Esophagus muscularis mucosa (tissue), 4 donors: ENCODE data around the gene MVB12B. TPM values are rescaled to one million over a fixed set of nuclear protein-coding genes. Genes with fewer than 3 reads are reported as not detected.

Experiments used
- DNase-seq: peaks from one replicate; pipeline ENCODE4 v3.0.0-alpha.2; 2017; ENCODE audit errors: extremely low spot score
- H3K27ac ChIP-seq, 4 donors: fragments of 200-600 bp; sonication (generic); replicated peaks in 1 of 4; 1 replicate in 3 of 4; 2 replicates in 1 of 4; pipeline ENCODE4 v1.5.1; 2016 to 2019; ENCODE audit warnings: mild to moderate bottlenecking in 1 of 4
- H3K27me3 ChIP-seq, 4 donors: fragments of 200-600 bp; sonication (generic); one replicate each; pipeline versions ENCODE4 v1.5.1 to v1.6.0; 2016 to 2019
- H3K36me3 ChIP-seq, 4 donors: fragments of 200-600 bp; sonication (generic); one replicate each; pipeline ENCODE4 v1.5.1; 2016 to 2019
- H3K4me1 ChIP-seq, 4 donors: fragments of 200-600 bp; sonication (generic); one replicate each; pipeline ENCODE4 v1.5.1; 2016 to 2019
- H3K4me3 ChIP-seq, 4 donors: fragments of 200-600 bp; sonication (generic); 1 replicate in 2 of 4; 2 replicates in 2 of 4; pipeline ENCODE4 v1.5.1; 2016 to 2019; ENCODE audit warnings: mild to moderate bottlenecking in 4 of 4, moderate library complexity in 1 of 4
- H3K9me3 ChIP-seq, 4 donors: fragments of 200-600 bp; sonication (generic); 1 replicate in 3 of 4; 2 replicates in 1 of 4; pipeline ENCODE4 v1.5.1; 2016 to 2019
- CTCF ChIP-seq, 3 experiments: fragments of 200-600 bp in 2 of 3; fragments of 450-650 bp in 1 of 3; sonication (generic) in 2 of 3; IDR thresholded peaks; one replicate each; pipeline ENCODE4 v1.5.1; 2017 to 2019; ENCODE audit warnings: antibody characterized with exemption in 3 of 3, mild to moderate bottlenecking in 2 of 3, moderate library complexity in 1 of 3
- EP300 ChIP-seq: sonication (generic); formaldehyde crosslinking; IDR thresholded peaks from one replicate; pipeline ENCODE4 v1.6.1; 2017; ENCODE audit warnings: antibody characterized with exemption
- POLR2A ChIP-seq: fragments of 450-650 bp; IDR thresholded peaks from one replicate; pipeline ENCODE4 v1.6.1; 2017; ENCODE audit warnings: antibody characterized with exemption, moderate library complexity, mild to moderate bottlenecking, low read depth
- POLR2AphosphoS5 ChIP-seq, 2 donors: sonication (generic); formaldehyde crosslinking; IDR thresholded peaks; one replicate each; pipeline ENCODE4 v1.6.1; 2017; ENCODE audit warnings: antibody characterized with exemption in 2 of 2
- WGBS: methylation state at CpG from one replicate; pipeline ENCODE4 v1.1.5; 2018; 5-methylcytosine and 5-hydroxymethylcytosine counted together
- intact Hi-C: fragments of 100-400 bp; cut with DNase I; formaldehyde crosslinking; loops from one replicate; pipeline ENCODE4 v1.15.1; 2023
- total RNA-seq, 4 donors: library from RNA; depleted of rRNA; stranded (reverse); fragments of >200 nt; gene quantifications; one replicate each; pipeline versions ENCODE4 v1.1.0 to v1.2.1, GENCODE V29; 2016

Gene MVB12B
- total RNA-seq, 4 donors from 2014 or later, result 14.1 to 25.0 (median 18.4) TPM

- no peak overlapping the region for H3K27ac ChIP-seq
- no peak for DNase-seq
- no peak for TF ChIP-seq POLR2A
- no peak for TF ChIP-seq POLR2AphosphoS5 (IDR thresholded peaks at IDR 0.05)
- no peak for TF ChIP-seq CTCF (IDR thresholded peaks at IDR 0.05)
- no peak for TF ChIP-seq EP300
- H3K4me3 ChIP-seq, result no peak overlapping the region
- H3K27me3 ChIP-seq, result peaks cover 0 to 20% (median 0%) of the 10 kb centered on the region in 4 donors
- H3K36me3 ChIP-seq, result peaks cover 6 to 32% (median 23%) of the 10 kb centered on the region in 4 donors
- WGBS, result 77% methylated on average over 11 of the region's 11 CpGs
- H3K4me1 ChIP-seq, result peaks cover 4 to 9% (median 6%) of the 10 kb centered on the region in 4 donors
- no peaks in the 10 kb centered on the region for H3K9me3 ChIP-seq
- intact Hi-C loops, result no loop called here
Measured at GRCh38 chr9:126505697-126506346, 179.2 kb downstream of the MVB12B start.

DNA sequence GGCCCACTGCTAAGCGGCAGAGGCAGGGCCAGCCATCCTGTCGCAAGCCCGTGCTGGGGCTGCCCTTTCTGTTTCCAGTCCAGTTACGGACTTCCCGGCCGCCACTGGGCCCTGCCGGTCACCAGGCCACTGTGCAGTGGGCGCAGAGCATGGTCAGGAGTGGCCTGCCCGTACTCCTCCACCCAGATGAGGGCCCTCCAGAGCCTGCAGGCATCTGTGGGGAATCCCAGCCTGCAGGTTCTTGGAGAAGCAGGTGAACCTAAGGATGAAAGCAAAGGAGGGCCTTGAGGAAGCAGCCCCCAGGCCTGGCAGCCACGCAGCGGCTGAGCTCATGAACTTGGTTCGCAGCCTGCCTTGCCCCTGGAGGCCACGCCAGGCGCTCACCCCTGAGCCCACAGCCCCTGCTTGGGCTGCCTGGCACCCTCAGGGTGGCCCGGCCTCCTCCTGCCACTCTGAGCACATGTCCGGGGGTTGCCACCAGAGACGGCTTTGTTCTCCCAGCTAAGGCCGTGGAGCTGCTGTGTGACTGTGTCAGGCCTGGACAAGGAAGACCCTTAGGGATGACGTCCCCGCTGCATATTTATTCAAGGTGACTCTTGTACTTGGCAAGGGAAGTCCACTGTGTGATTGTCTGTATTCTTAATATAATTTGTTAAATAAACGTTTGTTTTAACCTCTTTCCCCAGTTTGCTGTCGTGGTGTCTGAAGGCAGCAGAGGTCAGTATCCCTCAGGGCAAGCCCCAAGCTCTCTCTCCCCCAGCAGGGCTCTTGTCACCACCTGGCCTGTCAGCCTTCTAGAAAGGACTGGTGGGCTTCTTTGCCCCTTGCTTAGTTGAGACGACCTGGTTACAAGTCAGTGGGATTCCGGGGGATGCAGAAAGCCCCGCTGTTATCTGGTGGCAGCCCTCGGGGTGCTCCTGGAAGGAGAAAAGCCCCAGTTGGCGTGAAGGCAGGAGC lies 180.0 kb downstream of the MVB12B start:
- Histone ChIP-seq H3K4me1 (peaks cover 0 to under 1% (median 0%) of the 10 kb centered on the region in 4 donors), H3K27me3 (peaks cover 0 to 23% (median 0%) of the 10 kb centered on the region in 4 donors), H3K36me3 (peaks cover 6 to 32% (median 23%) of the 10 kb centered on the region in 4 donors), H3K4me3 (no peak overlapping the region), H3K27ac (no peak overlapping the region), H3K9me3 (no peaks in the 10 kb centered on the region)
- TF ChIP-seq CTCF (IDR thresholded peaks at IDR 0.05), result no peak
- TF ChIP-seq EP300, result no peak
- no peak for TF ChIP-seq POLR2AphosphoS5 (IDR thresholded peaks at IDR 0.05)
- no peak for TF ChIP-seq POLR2A
- no peak for DNase-seq
- intact Hi-C loops, result no loop called here
- 89% methylated on average over 16 of the region's 27 CpGs for WGBS

DNA sequence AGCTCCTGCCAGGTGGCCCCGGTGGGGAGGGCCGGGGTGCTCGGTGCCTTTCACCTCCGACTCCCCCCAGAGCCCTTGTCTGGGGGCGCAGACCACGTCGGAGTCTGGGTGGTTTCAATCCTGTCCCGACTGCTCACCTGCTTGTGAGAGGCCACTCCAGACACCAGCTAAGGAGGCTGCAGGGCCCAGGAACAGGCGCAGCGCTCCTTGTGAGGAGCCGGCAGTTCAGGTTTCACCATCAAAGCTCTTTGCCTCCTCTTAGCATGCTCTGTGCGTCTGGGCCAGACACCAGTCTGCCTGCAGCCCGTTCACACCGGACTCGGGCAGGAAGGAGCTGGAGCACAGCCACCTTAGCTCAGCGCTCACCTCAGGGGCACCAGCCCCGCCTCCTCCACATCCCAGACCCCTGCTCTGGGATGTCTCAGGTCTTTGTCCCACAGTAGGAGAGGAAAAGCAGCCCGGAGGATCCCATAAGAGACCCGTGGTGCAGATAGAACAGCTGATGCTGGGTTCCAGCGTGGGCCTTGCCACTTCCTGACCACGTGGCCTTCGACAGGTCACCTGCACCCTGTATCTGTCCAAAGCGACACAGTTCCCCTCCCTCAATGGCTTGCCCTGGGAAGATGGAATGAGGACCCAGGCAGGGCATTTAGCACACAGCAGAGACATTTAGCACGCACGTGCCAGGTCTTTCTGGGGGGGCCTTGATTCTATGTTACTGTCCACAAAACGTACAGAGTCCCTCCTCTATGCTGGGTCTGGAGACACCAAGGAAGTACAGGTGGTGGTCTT lies 180.9 kb downstream of the MVB12B start:
- no peaks in the 10 kb centered on the region for H3K9me3 ChIP-seq
- no peak for DNase-seq
- peaks cover 0 to 28% (median 0%) of the 10 kb centered on the region in 4 donors for H3K27me3 ChIP-seq
- TF ChIP-seq CTCF (IDR thresholded peaks at IDR 0.05) (no peak), EP300 (no peak), POLR2A (no peak), POLR2AphosphoS5 (IDR thresholded peaks at IDR 0.05) (no peak)
- H3K36me3 ChIP-seq, result peaks cover 6 to 32% (median 23%) of the 10 kb centered on the region in 4 donors
- H3K4me1 ChIP-seq, result no peaks in the 10 kb centered on the region
- 80% methylated on average over 10 of the region's 26 CpGs for WGBS
- H3K27ac ChIP-seq, result no peak overlapping the region
- intact Hi-C loops, result no loop called here
- H3K4me3 ChIP-seq, result no peak overlapping the region

- peaks cover 0 to 35% (median 1%) of the 10 kb centered on the region in 4 donors for H3K27me3 ChIP-seq
- 81% methylated on average over 12 of the region's 12 CpGs for WGBS
- no peaks in the 10 kb centered on the region for H3K9me3 ChIP-seq
- no peak overlapping the region for H3K4me3 ChIP-seq
- no peak for DNase-seq
- intact Hi-C loops, result no loop called here
- no peaks in the 10 kb centered on the region for H3K4me1 ChIP-seq
- TF ChIP-seq EP300, result no peak
- no peak for TF ChIP-seq POLR2AphosphoS5 (IDR thresholded peaks at IDR 0.05)
- no peak for TF ChIP-seq POLR2A
- no peak for TF ChIP-seq CTCF (IDR thresholded peaks at IDR 0.05)
- H3K27ac ChIP-seq, result no peak overlapping the region
- peaks cover 6 to 27% (median 19%) of the 10 kb centered on the region in 4 donors for H3K36me3 ChIP-seq
Measured at GRCh38 chr9:126508171-126508591, 181.6 kb downstream of the MVB12B start.
